Lower lobe of right lung (tissue), 2 donors: Measurements from ENCODE around the gene ADPRS. TPM values are rescaled to one million over a fixed set of nuclear protein-coding genes. Genes with fewer than 3 reads are reported as not detected.

ENCODE experiments used
- ATAC-seq, 2 donors: fragments of 200-7000 bp; cut with Tn5 transposase; one replicate each; pipeline ENCODE4 v1.9.1; 2020 to 2022; ENCODE audit warnings: mild to moderate bottlenecking in 2 of 2, moderate library complexity in 2 of 2
- DNase-seq: peaks from one replicate; pipeline ENCODE4 v3.0.0-alpha.2; 2020
- H3K27ac ChIP-seq: fragments of 200-600 bp; one replicate; pipeline ENCODE4 v1.8.0; 2022
- H3K27me3 ChIP-seq: fragments of 200-600 bp; one replicate; pipeline ENCODE4 v1.8.0; 2022; ENCODE audit warnings: low read depth
- H3K36me3 ChIP-seq: fragments of 200-600 bp; one replicate; pipeline ENCODE4 v1.8.0; 2022; ENCODE audit warnings: mild to moderate bottlenecking
- H3K4me1 ChIP-seq: fragments of 200-600 bp; one replicate; pipeline ENCODE4 v1.8.0; 2022
- H3K4me3 ChIP-seq: fragments of 200-600 bp; one replicate; pipeline ENCODE4 v1.8.0; 2022; ENCODE audit warnings: mild to moderate bottlenecking
- H3K9me3 ChIP-seq: fragments of 200-600 bp; one replicate; pipeline ENCODE4 v1.8.0; 2022
- intact Hi-C: fragments of 100-400 bp; cut with DNase I; formaldehyde crosslinking; loops from one replicate; pipeline ENCODE4 v1.11.0; 2022
- total RNA-seq: library from RNA; stranded (reverse); fragmentation: NEBNext Ultra II Directional; extraction: Animal tissue kit (Norgen Biotek cat#: 25700); gene quantifications from one replicate; pipeline ENCODE4 v1.2.1, GENCODE V29; 2021
- TF ChIP-seq, protein P1 (sequence below): fragments of 200-600 bp; IDR thresholded peaks from one replicate; pipeline ENCODE4 v1.8.0; 2022; ENCODE audit warnings: antibody characterized with exemption, mild to moderate bottlenecking
- donor health status: DM: no; HTN: yes; CAD: no; lungs with severe emphysema.

Gene ADPRS
- total RNA-seq, 1 donor from 2014 or later: 32.4 TPM

DNA sequence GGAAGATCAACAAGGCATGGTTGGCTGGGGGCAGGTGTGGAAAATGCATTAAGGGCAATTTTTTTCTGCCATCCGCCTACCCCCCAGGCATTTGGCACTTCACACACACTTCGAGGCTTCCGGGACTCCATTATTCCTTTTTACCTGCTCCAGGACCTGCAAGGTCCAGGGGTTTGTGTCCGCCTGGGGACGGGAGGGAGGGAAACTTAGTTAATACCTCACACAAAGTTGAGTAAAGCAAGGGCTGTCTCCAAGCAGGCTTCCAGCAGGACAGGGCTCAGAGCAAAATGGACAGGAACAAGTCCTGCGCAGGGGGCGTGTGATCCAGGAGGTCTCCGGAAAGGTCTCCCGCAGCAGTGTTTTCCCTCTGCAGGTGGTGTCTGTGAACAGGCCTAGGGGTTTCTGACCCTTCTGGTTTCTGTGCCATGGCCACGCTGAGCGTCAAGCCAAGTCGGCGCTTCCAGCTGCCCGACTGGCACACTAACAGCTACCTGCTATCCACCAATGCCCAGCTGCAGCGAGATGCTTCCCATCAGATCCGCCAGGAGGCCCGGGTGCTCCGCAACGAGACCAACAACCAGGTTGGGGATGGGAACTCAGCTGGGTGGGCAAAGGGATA, 4.1 kb upstream of the ADPRS start:
- H3K36me3 ChIP-seq: no peaks in the 10 kb centered on the region
- peaks cover 14% of the 10 kb centered on the region for H3K27me3 ChIP-seq
- H3K9me3 ChIP-seq: no peaks in the 10 kb centered on the region
- peaks cover 19% of the 10 kb centered on the region for H3K4me1 ChIP-seq
- intact Hi-C loops: no loop called here
- DNase-seq (no peak), ATAC-seq (no peak)
- peak overlapping the region; percentile 54 for H3K4me3 ChIP-seq
- peak overlapping the region; percentile 11 for H3K27ac ChIP-seq
- TF ChIP-seq, protein P1, sequence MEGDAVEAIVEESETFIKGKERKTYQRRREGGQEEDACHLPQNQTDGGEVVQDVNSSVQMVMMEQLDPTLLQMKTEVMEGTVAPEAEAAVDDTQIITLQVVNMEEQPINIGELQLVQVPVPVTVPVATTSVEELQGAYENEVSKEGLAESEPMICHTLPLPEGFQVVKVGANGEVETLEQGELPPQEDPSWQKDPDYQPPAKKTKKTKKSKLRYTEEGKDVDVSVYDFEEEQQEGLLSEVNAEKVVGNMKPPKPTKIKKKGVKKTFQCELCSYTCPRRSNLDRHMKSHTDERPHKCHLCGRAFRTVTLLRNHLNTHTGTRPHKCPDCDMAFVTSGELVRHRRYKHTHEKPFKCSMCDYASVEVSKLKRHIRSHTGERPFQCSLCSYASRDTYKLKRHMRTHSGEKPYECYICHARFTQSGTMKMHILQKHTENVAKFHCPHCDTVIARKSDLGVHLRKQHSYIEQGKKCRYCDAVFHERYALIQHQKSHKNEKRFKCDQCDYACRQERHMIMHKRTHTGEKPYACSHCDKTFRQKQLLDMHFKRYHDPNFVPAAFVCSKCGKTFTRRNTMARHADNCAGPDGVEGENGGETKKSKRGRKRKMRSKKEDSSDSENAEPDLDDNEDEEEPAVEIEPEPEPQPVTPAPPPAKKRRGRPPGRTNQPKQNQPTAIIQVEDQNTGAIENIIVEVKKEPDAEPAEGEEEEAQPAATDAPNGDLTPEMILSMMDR: no peak

DNA sequence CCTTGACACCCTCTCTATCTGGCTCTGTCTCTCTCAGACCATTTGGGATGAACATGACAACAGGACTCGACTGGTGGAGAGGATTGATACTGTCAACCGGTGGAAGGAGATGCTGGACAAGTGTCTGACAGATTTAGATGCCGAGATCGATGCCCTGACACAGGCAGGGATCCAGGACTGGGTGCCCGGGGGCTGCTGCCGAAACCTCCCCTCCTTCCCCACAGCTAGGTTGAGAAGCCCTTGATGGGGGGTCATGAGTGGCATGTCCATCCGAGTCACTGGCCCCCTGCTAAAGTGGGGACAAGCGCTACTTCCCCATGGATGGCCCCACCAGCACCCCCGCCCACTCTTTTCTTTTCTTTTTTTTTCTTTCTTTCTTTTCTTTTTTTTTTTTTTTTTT, 3.6 kb upstream of the ADPRS start:
- TF ChIP-seq, protein P1: no peak
- DNase-seq (no peak), ATAC-seq (no peak)
- H3K27me3 ChIP-seq: peaks cover 14% of the 10 kb centered on the region
- no peaks in the 10 kb centered on the region for H3K9me3 ChIP-seq
- H3K27ac ChIP-seq: no peak overlapping the region
- peaks cover 25% of the 10 kb centered on the region for H3K4me1 ChIP-seq
- no peaks in the 10 kb centered on the region for H3K36me3 ChIP-seq
- intact Hi-C loops: no loop called here
- no peak overlapping the region for H3K4me3 ChIP-seq

DNA sequence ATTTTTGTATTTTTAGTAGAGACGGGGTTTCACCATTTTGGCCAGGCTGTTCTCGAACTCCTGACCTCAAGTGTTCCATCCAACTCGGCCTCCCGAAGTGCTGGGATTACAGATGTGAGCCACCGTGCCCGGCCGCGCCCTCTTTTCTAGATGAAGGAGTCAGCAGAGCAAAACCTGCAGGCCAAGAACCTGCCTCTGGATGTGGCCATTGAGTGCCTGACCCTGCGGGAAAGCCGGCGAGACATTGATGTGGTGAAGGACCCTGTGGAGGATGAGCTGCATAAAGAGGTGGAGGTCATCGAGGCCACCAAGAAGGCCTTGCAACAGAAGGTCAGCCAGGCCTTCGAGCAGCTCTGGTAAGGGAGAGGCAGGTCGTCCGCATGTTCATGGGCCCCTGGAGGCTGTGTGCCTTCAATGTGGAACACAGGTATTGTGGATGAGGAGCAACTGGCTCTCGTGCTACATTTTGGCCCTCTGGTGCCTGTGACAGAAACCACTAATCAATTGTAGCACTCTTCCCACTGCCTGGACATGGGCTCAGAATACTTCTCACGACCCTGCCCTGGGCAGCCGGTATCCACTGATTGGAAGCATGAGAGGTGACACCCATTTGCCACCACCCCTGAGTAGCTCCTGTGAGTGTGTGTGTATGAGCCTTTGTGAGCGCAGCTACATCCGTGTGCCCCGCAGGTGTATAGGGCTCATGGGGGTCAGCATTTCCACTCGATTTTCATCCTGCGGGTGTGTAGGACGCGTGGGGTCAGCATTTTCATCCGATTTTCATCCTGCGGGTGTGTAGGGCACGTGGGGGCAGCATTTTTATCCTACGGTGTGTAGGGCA, 2.8 kb upstream of the ADPRS start:
- intact Hi-C loops: no loop called here
- no peak overlapping the region for H3K27ac ChIP-seq
- TF ChIP-seq, protein P1: no peak
- peaks cover 8% of the 10 kb centered on the region for H3K36me3 ChIP-seq
- H3K9me3 ChIP-seq: no peaks in the 10 kb centered on the region
- DNase-seq (no peak), ATAC-seq (no peak)
- no peak overlapping the region for H3K4me3 ChIP-seq
- H3K4me1 ChIP-seq: peaks cover 32% of the 10 kb centered on the region
- peaks cover 14% of the 10 kb centered on the region for H3K27me3 ChIP-seq

DNA sequence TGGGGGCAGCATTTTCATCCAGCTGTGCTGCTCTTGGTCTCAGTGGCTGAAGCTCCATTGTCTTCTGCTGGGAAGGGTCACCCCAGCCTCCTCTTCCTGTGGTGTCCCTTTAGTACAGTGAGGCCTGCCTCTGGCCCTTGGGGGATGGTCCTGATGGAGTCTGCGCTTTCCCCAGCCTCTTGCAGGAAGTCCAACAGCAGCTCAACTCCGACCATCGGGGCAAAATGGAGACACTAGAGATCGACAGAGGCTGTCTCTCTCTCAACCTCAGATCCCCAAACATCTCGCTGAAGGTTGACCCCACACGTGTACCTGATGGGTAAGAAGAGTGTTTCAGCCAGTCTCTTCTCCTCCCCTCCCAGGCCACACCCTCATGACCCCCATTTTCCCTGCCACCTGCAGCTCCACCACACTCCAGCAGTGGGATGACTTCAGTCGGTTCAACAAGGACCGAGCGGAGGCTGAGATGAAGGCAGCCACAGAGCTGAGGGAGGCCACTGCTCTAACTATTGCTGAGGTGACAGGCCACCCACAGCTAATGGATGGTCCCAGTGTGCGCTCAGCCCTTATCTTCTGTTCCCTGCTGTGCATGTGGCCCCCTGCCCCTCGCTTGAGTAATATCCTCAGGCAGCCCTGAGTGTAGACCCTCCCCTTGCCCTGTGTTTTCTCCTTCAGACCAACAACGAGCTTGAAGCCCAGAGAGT, 2.0 kb upstream of the ADPRS start:
- Histone ChIP-seq H3K36me3 (peaks cover 15% of the 10 kb centered on the region), H3K27me3 (peaks cover 14% of the 10 kb centered on the region), H3K4me1 (peaks cover 38% of the 10 kb centered on the region), H3K4me3 (no peak overlapping the region), H3K27ac (no peak overlapping the region), H3K9me3 (no peaks in the 10 kb centered on the region)
- no peak for DNase-seq
- TF ChIP-seq, protein P1: no peak
- no peak for ATAC-seq
- intact Hi-C loops: no loop called here

DNA sequence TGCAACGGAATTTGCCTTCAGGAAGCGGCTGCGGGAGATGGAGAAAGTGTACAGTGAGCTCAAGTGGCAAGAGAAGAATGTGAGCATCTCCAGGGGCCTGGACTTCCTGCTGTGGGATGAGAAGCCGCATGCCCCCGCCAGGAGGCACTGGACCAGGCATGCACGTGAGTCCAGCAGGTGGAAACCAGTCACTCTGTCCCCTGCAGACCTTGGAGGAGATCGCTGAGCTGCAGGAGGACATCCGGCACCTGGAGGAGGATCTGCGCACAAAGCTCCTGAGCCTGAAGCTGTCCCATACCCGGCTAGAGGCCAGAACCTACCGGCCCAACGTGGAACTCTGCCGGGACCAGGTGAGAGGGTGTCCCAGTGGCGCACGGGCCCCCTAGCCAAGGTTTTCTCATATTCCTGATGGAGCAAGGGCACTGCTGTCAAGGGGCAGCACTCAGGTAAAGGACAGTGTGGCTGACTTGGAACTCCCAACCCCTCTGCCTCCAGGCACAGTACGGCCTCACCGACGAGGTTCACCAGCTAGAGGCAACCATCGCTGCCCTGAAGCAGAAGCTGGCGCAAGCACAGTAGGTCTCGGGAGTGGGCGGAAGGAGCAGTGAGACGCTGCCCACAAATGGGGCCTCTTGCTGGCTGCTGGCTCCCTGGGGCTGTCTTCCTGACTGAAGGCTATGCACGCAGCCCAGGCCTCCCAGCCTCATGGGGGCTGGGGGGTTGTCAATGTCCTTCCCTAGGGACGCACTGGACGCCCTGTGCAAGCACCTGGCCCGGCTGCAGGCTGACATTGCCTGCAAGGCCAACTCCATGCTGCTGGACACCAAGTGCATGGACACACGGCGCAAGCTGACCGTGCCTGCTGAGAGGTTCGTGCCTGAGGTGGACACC, 1.2 kb upstream of the ADPRS start:
- DNase-seq (no peak), ATAC-seq (no peak)
- intact Hi-C loops: no loop called here

More for the DNA sequence above, 1.2 kb upstream of the ADPRS start:
- TF ChIP-seq, protein P1: no peak
- H3K36me3 ChIP-seq: peaks cover 23% of the 10 kb centered on the region
- no peak overlapping the region for H3K27ac ChIP-seq
- no peak overlapping the region for H3K4me3 ChIP-seq
- H3K4me1 ChIP-seq: peaks cover 38% of the 10 kb centered on the region
- H3K27me3 ChIP-seq: peaks cover 14% of the 10 kb centered on the region
- no peaks in the 10 kb centered on the region for H3K9me3 ChIP-seq
